Measurements from ENCODE around the gene RIOK1.
"Not testable (repeated sequence)": the region's sequence is repeated elsewhere in the genome, so short reads cannot be mapped to it uniquely, and the experiment has no call there.

The RIOK1 gene

GRCh38 chr6:7389451-7390225, at the start of gene RIOK1, which contains the start of gene CAGE1:
RIOK1 (plus strand) TSS chr6:7389808; CDS start chr6:7390003, 195 bp downstream.
CAGE1 (minus strand) TSS chr6:7389742; CDS start chr6:7387173, 2,569 bp downstream.
- peak; percentile 88 for DNase-seq (ENCODE audit: low read depth)
- TF ChIP-seq CTCF (IDR thresholded peaks at IDR 0.05; ENCODE audit: control insufficient read depth, extremely low read depth, insufficient read depth): no peak
- H3K4me3 ChIP-seq (ENCODE audit: low read depth, low read length): peak within 1 kb of the TSS; percentile 99

GRCh38 chr6:7341271-7341670, 48.3 kb upstream of the RIOK1 start:
- H3K4me3 ChIP-seq (ENCODE audit: low read depth, low read length): no peak overlapping the region
- TF ChIP-seq CTCF (IDR thresholded peaks at IDR 0.05; ENCODE audit: control insufficient read depth, extremely low read depth, insufficient read depth): no peak
- no peak for DNase-seq (ENCODE audit: low read depth)

GRCh38 chr6:7341989-7342742, 47.4 kb upstream of the RIOK1 start:
- H3K4me3 ChIP-seq (ENCODE audit: low read depth, low read length): no peak overlapping the region
- no peak for DNase-seq (ENCODE audit: low read depth)
- no peak for TF ChIP-seq CTCF (IDR thresholded peaks at IDR 0.05; ENCODE audit: control insufficient read depth, extremely low read depth, insufficient read depth)

- no peak for TF ChIP-seq CTCF (IDR thresholded peaks at IDR 0.05; ENCODE audit: control insufficient read depth, extremely low read depth, insufficient read depth)
- DNase-seq (ENCODE audit: low read depth): no peak
- H3K4me3 ChIP-seq (ENCODE audit: low read depth, low read length): no peak overlapping the region
Observed at GRCh38 chr6:7343546-7344475, 45.8 kb upstream of the RIOK1 start.

- DNase-seq (ENCODE audit: low read depth); H3K4me3 ChIP-seq (ENCODE audit: low read depth, low read length): not testable (repeated sequence)
Observed at GRCh38 chr6:7344773-7345450, 44.7 kb upstream of the RIOK1 start.

GRCh38 chr6:7347551-7347997, 42.0 kb upstream of the RIOK1 start:
- not testable (repeated sequence) for DNase-seq (ENCODE audit: low read depth)

GRCh38 chr6:7350591-7350990, 39.0 kb upstream of the RIOK1 start:
- H3K4me3 ChIP-seq (ENCODE audit: low read depth, low read length); DNase-seq (ENCODE audit: low read depth): not testable (repeated sequence)

More at GRCh38 chr6:7347551-7347997, 42.0 kb upstream of the RIOK1 start:
- not testable (repeated sequence) for H3K4me3 ChIP-seq (ENCODE audit: low read depth, low read length)

- not testable (repeated sequence) for DNase-seq (ENCODE audit: low read depth); H3K4me3 ChIP-seq (ENCODE audit: low read depth, low read length)
Observed at GRCh38 chr6:7351916-7352315, 37.7 kb upstream of the RIOK1 start.

Data from LNCaP clone FGC (cell line).